GM12878 (cell line): ENCODE data around the gene BIN1. TPM values are rescaled to one million over a fixed set of nuclear protein-coding genes. Genes with fewer than 3 reads are reported as not detected.

Source experiments
- ATAC-seq: fragments of 200-7000 bp; cut with Tn5 transposase; 3 replicates; pipeline ENCODE4 v1.9.1; 2020; ENCODE audit warnings: mild to moderate bottlenecking, moderate library complexity
- BruUV-seq: library from RNA; stranded (reverse); fragments of 400-500 nt; replicated peaks from 2 replicates; lab custom pipeline; 2021; lab: Mats Ljungman, UMichigan
- CTCF ChIA-PET: fragments of 300-600 bp; sonication (Branson Sonifier 250); formaldehyde crosslinking; extraction: SDS; loops from one replicate; lab custom pipeline; 2021; ENCODE audit warnings: inconsistent platforms; lab: Yijun Ruan, JAX
- POLR2A ChIA-PET: fragments of 350-600 bp; formaldehyde crosslinking; extraction: SDS; loops from one replicate; lab custom pipeline; 2021; ENCODE audit warnings: inconsistent platforms; lab: Charles Lee
- RAD21 ChIA-PET: fragments of 300-600 bp; sonication (Branson Sonifier 250); formaldehyde crosslinking; loops from one replicate; lab custom pipeline; 2023; ENCODE audit warnings: antibody characterized with exemption; ENCODE audit not compliant: unreplicated experiment; lab: Charles Lee
- SMC1A ChIA-PET: fragments of 300-600 bp; sonication (Branson Sonifier 250); formaldehyde crosslinking; loops from one replicate; lab custom pipeline; 2023; ENCODE audit not compliant: unreplicated experiment, uncharacterized antibody; lab: Charles Lee
- DNase-seq: peaks from one replicate; pipeline ENCODE4 v3.0.0-alpha.2; 2011; ENCODE audit warnings: low read depth, low spot score
- FAIRE-seq: peaks from 3 replicates; lab custom pipeline; 2011; peaks lifted over from hg19 to GRCh38; lab: Jason Lieb, UNC
- H2AFZ ChIP-seq: 2 replicates; pipeline ENCODE4 v1.6.0; 2011; ENCODE audit warnings: low read depth, low read length, control low read depth; ENCODE audit not compliant: control insufficient read depth
- H3K27ac ChIP-seq: 2 replicates; pipeline ENCODE4 v1.5.1; 2011; ENCODE audit warnings: control low read depth; ENCODE audit not compliant: control insufficient read depth, insufficient read depth
- H3K27me3 ChIP-seq, 2 experiments: replicated peaks in 1 of 2; 2 replicates each; pipeline versions ENCODE4 v1.6.0 to v1.6.1; 2011; ENCODE audit warnings: low read length in 1 of 2; ENCODE audit not compliant: control insufficient read depth in 2 of 2, insufficient read depth in 2 of 2
- H3K36me3 ChIP-seq, 2 experiments: 2 replicates each; pipeline ENCODE4 v1.5.1; 2011; ENCODE audit warnings: low read length in 1 of 2; ENCODE audit not compliant: control insufficient read depth in 2 of 2, insufficient read depth in 2 of 2
- H3K4me1 ChIP-seq: 2 replicates; pipeline ENCODE4 v1.6.1; 2011; ENCODE audit warnings: mild to moderate bottlenecking, low read length, moderate library complexity, mixed read lengths; ENCODE audit not compliant: control insufficient read depth, insufficient read depth
- H3K4me2 ChIP-seq: 2 replicates; pipeline ENCODE4 v1.6.0; 2011; ENCODE audit warnings: control low read depth; ENCODE audit not compliant: control insufficient read depth, insufficient read depth
- H3K4me3 ChIP-seq: fragments of 200-600 bp; sonication (generic); 2 replicates; pipeline ENCODE4 v1.5.1; 2016
- H3K79me2 ChIP-seq: 2 replicates; pipeline ENCODE4 v1.6.0; 2011; ENCODE audit warnings: low read length; ENCODE audit not compliant: control insufficient read depth, insufficient read depth
- H3K9ac ChIP-seq: 2 replicates; pipeline ENCODE4 v1.8.0; 2011; ENCODE audit warnings: low read length, control low read depth, mixed read lengths; ENCODE audit not compliant: control insufficient read depth, insufficient read depth
- H3K9me3 ChIP-seq: replicated peaks from 3 replicates; pipeline ENCODE4 v1.5.1; 2011; ENCODE audit warnings: mild to moderate bottlenecking, low read length; ENCODE audit not compliant: control insufficient read depth, insufficient read depth
- H4K20me1 ChIP-seq: 2 replicates; pipeline ENCODE4 v1.6.0; 2011; ENCODE audit not compliant: control insufficient read depth, insufficient read depth
- CEBPB ChIP-seq, 2 experiments: fragments of 150-350 bp in 1 of 2; IDR thresholded peaks; 2 replicates each; pipeline ENCODE4 v1.6.1; 2012 to 2014; ENCODE audit warnings: low read depth in 2 of 2, low read length in 2 of 2, borderline replicate concordance in 1 of 2, inconsistent platforms in 1 of 2
- NRF1 ChIP-seq: conservative IDR thresholded peaks from 2 replicates; pipeline ENCODE4 v1.6.1; 2011; ENCODE audit warnings: mild to moderate bottlenecking, low read depth, low read length, improper control_type of control experiment
- ZNF274 ChIP-seq: IDR thresholded peaks from one replicate; pipeline ENCODE4 v1.8.0; 2011; ENCODE audit not compliant: insufficient read length, insufficient read depth
- WGBS: methylation state at CpG from one replicate; pipeline ENCODE4 v1.1.6; 2016; ENCODE audit warnings: low lambda C conversion rate; ENCODE audit not compliant: insufficient replicate concordance, insufficient coverage; ENCODE audit errors: missing lambda C conversion rate; 5-methylcytosine and 5-hydroxymethylcytosine counted together
- in situ Hi-C: fragments of 300-500 bp; cut with MboI; formaldehyde crosslinking; loops from 9 replicates; pipeline ENCODE4 v1.14.3; 2018; ENCODE audit warnings: mixed read lengths
- intact Hi-C: fragments of 100-400 bp; cut with micrococcal nuclease; formaldehyde crosslinking; loops from one replicate; pipeline ENCODE4 v1.14.2; 2022; ENCODE audit not compliant: unreplicated experiment
- polyA plus RNA-seq, 11 experiments: library from polyadenylated mRNA; depleted of rRNA in 4 of 11; unstranded in 6 of 11; stranded (reverse) in 5 of 11; fragments of >200 nt; fragmentation: Nextera tagmentation in 4 of 11; fragmentation: Illumina TruSeq in 1 of 11; extraction: Ambion mirVana in 4 of 11; extraction: Trizol in 1 of 11; gene quantifications; 1 replicate in 1 of 11; 2 replicates in 10 of 11; pipeline versions ENCODE4 v1.2.1 to v1.2.3, GENCODE V29; 2011 to 2016; ENCODE audit warnings: inconsistent platforms in 2 of 11, missing spikeins in 2 of 11, low read depth in 1 of 11
- total RNA-seq, 4 experiments: library from RNA; depleted of rRNA in 3 of 4; stranded (reverse); fragments of >200 nt in 3 of 4; fragmentation: Illumina TruSeq in 1 of 4; extraction: Trizol in 1 of 4; gene quantifications; 2 replicates each; pipeline versions ENCODE4 v1.2.1 to v1.2.3, GENCODE V29; 2013 to 2021
- TF ChIP-seq, protein P1 (sequence below): fragments of 450-650 bp; formaldehyde crosslinking; IDR thresholded peaks from 2 replicates; pipeline ENCODE4 v1.4.0; 2022; ENCODE audit warnings: mild to moderate bottlenecking, moderate library complexity

BIN1 gene
- total and polyA plus RNA-seq, 10 of the 15 experiments (the other 5 are each of a cell fraction or from before 2014, with no cell fraction given) = 0.32 to 21.3 (median 11.2) TPM

DNA sequence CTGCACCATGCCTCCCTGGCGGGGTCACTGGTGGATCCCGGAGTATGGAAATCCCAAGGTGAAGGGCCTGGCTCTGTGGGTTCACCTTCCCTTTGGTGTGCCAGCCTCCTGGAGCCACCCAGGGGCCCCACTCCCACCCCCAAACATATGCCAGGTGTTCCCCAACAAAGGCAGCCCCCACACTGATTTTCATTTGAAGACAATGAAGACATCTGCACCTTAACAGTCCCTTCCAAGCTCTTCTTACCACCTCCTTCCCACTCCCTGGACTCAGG, 11.7 kb downstream of the BIN1 start:
- ATAC-seq (no peak), DNase-seq (no peak), FAIRE-seq (no peak)
- RAD21 ChIA-PET = interaction anchor here (1.2 kb wide), 1 partner anchor 15 kb away, joined by 4 read pairs; no protein-coding TSS in a partner anchor
- H3K36me3 ChIP-seq = no peaks in the 10 kb centered on the region
- H3K79me2 ChIP-seq = no peaks in the 10 kb centered on the region
- H3K9ac ChIP-seq = no peak overlapping the region
- TF ChIP-seq ZNF274 = no peak
- TF ChIP-seq CEBPB (IDR thresholded peaks at IDR 0.05; ENCODE audit: borderline replicate concordance in 1 of 2, low read depth in 2 of 2, low read length in 2 of 2) = no peak
- TF ChIP-seq, protein P1, sequence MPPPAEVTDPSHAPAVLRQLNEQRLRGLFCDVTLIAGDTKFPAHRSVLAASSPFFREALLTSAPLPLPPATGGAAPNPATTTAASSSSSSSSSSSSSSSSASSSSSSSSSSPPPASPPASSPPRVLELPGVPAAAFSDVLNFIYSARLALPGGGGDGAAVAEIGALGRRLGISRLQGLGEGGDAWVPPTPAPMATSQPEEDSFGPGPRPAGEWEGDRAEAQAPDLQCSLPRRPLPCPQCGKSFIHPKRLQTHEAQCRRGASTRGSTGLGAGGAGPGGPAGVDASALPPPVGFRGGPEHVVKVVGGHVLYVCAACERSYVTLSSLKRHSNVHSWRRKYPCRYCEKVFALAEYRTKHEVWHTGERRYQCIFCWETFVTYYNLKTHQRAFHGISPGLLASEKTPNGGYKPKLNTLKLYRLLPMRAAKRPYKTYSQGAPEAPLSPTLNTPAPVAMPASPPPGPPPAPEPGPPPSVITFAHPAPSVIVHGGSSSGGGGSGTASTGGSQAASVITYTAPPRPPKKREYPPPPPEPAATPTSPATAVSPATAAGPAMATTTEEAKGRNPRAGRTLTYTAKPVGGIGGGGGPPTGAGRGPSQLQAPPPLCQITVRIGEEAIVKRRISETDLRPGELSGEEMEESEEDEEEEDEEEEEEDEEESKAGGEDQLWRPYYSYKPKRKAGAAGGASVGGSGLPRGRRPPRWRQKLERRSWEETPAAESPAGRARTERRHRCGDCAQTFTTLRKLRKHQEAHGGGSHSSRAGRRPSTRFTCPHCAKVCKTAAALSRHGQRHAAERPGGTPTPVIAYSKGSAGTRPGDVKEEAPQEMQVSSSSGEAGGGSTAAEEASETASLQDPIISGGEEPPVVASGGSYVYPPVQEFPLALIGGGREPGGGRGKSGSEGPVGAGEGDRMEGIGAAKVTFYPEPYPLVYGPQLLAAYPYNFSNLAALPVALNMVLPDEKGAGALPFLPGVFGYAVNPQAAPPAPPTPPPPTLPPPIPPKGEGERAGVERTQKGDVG = no peak
- no peak for TF ChIP-seq NRF1
- no peaks in the 10 kb centered on the region for H4K20me1 ChIP-seq
- intact Hi-C loops = no loop called here
- no peaks in the 10 kb centered on the region; a peak in 1 of 4 replicates for H3K27me3 ChIP-seq
- in situ Hi-C loops = no loop called here
- POLR2A ChIA-PET = no interaction called here
- H3K4me1 ChIP-seq = no peaks in the 10 kb centered on the region
- H2AFZ ChIP-seq = no peak overlapping the region
- CTCF ChIA-PET = interaction anchor here (0.6 kb wide), 1 partner anchor 14 kb away, joined by 3 read pairs; no protein-coding TSS in a partner anchor
- BruUV-seq = no TSS peak
- no peak overlapping the region for H3K4me2 ChIP-seq
- H3K9me3 ChIP-seq = no peaks in the 10 kb centered on the region
- SMC1A ChIA-PET = no interaction called here
- no peak overlapping the region for H3K4me3 ChIP-seq
- no peak overlapping the region for H3K27ac ChIP-seq
- WGBS = 44% methylated on average over 2 of the region's 2 CpGs
